ENCODE data around the gene WWP2.
"Not testable (repeated sequence)": the region's sequence is repeated elsewhere in the genome, so short reads cannot be mapped to it uniquely, and the experiment has no call there.

The WWP2 gene

DNA sequence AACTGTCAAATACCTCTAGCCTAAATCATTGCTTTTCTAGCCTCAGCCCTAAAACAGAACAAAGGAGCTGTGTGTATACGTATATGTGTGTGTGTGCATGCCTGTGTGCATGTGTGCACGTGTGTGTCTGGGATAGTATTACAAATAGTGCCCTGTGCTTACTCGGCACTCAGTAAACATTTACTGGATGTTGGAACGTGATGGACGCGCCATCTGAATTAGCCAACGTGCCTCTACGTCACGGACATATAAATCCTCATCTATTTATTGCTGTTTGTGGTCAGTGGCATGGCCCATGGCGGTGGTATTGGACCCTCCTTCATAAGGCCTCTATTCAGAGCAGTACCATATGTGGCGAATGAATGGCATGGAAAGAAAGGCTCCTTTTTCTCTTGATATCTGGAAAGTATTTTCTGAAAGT lies 37.5 kb downstream of the WWP2 start:
- Histone ChIP-seq H3K9ac (no peak overlapping the region), H3K4me2 (no peak overlapping the region), H3K36me3 (ENCODE audit: insufficient read depth) (no peaks in the 10 kb centered on the region; the same call in 1 of the 2 replicates), H3K79me2 (ENCODE audit: insufficient read depth, low read depth) (no peaks in the 10 kb centered on the region), H3K27me3 (ENCODE audit: insufficient read depth, low read depth) (no peaks in the 10 kb centered on the region), H2AFZ (ENCODE audit: low read depth) (no peak overlapping the region), H3K4me1 (ENCODE audit: low read depth, poor library complexity, severe bottlenecking) (no peaks in the 10 kb centered on the region), H3K4me3 (IDR thresholded peaks at IDR 0.05; ENCODE audit: insufficient read depth, low read depth, low read length) (no peak overlapping the region), H4K20me1 (ENCODE audit: insufficient read depth) (no peaks in the 10 kb centered on the region), H3K27ac (no peak overlapping the region)
- TF ChIP-seq, protein P1, sequence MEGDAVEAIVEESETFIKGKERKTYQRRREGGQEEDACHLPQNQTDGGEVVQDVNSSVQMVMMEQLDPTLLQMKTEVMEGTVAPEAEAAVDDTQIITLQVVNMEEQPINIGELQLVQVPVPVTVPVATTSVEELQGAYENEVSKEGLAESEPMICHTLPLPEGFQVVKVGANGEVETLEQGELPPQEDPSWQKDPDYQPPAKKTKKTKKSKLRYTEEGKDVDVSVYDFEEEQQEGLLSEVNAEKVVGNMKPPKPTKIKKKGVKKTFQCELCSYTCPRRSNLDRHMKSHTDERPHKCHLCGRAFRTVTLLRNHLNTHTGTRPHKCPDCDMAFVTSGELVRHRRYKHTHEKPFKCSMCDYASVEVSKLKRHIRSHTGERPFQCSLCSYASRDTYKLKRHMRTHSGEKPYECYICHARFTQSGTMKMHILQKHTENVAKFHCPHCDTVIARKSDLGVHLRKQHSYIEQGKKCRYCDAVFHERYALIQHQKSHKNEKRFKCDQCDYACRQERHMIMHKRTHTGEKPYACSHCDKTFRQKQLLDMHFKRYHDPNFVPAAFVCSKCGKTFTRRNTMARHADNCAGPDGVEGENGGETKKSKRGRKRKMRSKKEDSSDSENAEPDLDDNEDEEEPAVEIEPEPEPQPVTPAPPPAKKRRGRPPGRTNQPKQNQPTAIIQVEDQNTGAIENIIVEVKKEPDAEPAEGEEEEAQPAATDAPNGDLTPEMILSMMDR (conservative IDR thresholded peaks at IDR 0.05; ENCODE audit: low read depth, low read length) = no peak

- Histone ChIP-seq H3K4me1 (ENCODE audit: low read depth, poor library complexity, severe bottlenecking) (no peaks in the 10 kb centered on the region), H4K20me1 (ENCODE audit: insufficient read depth) (no peaks in the 10 kb centered on the region), H3K27me3 (ENCODE audit: insufficient read depth, low read depth) (no peaks in the 10 kb centered on the region), H3K9ac (no peak overlapping the region), H3K4me2 (no peak overlapping the region), H3K27ac (no peak overlapping the region), H3K79me2 (ENCODE audit: insufficient read depth, low read depth) (no peaks in the 10 kb centered on the region), H3K4me3 (IDR thresholded peaks at IDR 0.05; ENCODE audit: insufficient read depth, low read depth, low read length) (no peak overlapping the region), H2AFZ (ENCODE audit: low read depth) (no peak overlapping the region), H3K36me3 (ENCODE audit: insufficient read depth) (no peaks in the 10 kb centered on the region; the same call in 1 of the 2 replicates)
- TF ChIP-seq, protein P1 (conservative IDR thresholded peaks at IDR 0.05; ENCODE audit: low read depth, low read length) = no peak
Measured at GRCh38 chr16:69804297-69804696, 42.2 kb downstream of the WWP2 start.

DNA sequence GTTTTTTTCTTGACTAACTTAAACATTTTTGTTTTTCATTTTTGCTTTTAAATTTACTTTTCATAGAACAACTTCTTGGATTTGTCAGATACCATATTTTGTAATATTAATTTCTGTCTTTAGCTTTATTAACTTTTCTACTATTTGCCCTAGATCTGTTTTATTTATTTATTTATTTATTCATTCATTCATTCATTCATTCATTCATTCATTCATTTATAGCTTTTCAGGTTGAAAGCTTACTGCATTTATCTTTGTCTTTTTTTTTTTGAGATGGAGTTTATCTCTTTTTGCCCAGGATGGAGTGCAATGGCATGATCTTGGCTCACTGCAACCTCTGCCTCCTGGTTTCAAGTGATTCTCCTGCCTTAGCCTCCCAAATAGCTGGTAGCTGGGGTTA lies 44.6 kb downstream of the WWP2 start:
- not testable (repeated sequence) for H3K27me3 ChIP-seq (ENCODE audit: insufficient read depth, low read depth); H3K4me3 ChIP-seq (IDR thresholded peaks at IDR 0.05; ENCODE audit: insufficient read depth, low read depth, low read length); H3K4me2 ChIP-seq; H3K79me2 ChIP-seq (ENCODE audit: insufficient read depth, low read depth); H4K20me1 ChIP-seq (ENCODE audit: insufficient read depth); H3K4me1 ChIP-seq (ENCODE audit: low read depth, poor library complexity, severe bottlenecking); H3K9ac ChIP-seq; H3K27ac ChIP-seq; H2AFZ ChIP-seq (ENCODE audit: low read depth); H3K36me3 ChIP-seq (ENCODE audit: insufficient read depth)

DNA sequence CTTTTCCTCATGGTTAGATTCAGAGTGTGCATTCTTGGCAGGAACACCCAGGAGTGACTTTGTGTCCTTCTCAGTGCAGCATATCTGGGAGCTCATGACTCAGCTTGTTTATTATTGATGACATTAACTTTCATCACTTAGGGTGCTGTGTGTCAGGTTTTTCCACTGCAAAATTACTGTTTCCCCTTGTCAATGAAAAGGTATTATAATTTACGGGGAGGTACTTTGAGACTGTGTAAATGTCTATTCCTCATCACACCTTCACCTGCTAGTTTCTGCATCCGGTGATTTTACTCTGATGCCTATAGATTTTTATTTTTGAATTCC lies 50.5 kb downstream of the WWP2 start:
- TF ChIP-seq, protein P1 (conservative IDR thresholded peaks at IDR 0.05; ENCODE audit: low read depth, low read length) = no peak
- H3K4me1 ChIP-seq (ENCODE audit: low read depth, poor library complexity, severe bottlenecking) = peaks cover 5% of the 10 kb centered on the region
- H3K4me2 ChIP-seq = no peak overlapping the region
- H3K36me3 ChIP-seq (ENCODE audit: insufficient read depth) = no peaks in the 10 kb centered on the region
- no peaks in the 10 kb centered on the region for H4K20me1 ChIP-seq (ENCODE audit: insufficient read depth)
- H2AFZ ChIP-seq (ENCODE audit: low read depth) = no peak overlapping the region
- no peak overlapping the region for H3K9ac ChIP-seq
- H3K27ac ChIP-seq = no peak overlapping the region
- no peaks in the 10 kb centered on the region for H3K79me2 ChIP-seq (ENCODE audit: insufficient read depth, low read depth)
- H3K4me3 ChIP-seq (IDR thresholded peaks at IDR 0.05; ENCODE audit: insufficient read depth, low read depth, low read length) = no peak overlapping the region
- no peaks in the 10 kb centered on the region for H3K27me3 ChIP-seq (ENCODE audit: insufficient read depth, low read depth)

DNA sequence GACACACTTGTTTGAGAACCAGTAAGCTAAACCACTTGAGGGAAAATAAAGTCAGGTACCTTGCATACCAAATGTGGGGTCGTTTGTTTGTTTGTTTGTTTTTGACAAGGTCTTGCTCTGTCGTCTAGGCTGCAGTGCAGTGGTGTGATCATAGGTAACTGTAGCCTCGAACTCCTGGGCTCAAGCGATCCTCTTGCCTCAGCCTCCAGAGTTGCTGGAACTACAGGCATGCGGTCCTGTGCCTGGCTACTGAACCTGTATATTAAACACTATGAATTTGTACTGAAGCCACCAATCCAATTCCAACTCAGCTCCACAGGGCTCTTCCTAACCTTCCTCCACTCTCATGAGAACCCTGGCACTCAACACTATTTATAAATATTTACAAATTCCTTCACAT lies 51.9 kb downstream of the WWP2 start:
- no peak overlapping the region for H3K9ac ChIP-seq
- no peaks in the 10 kb centered on the region for H3K36me3 ChIP-seq (ENCODE audit: insufficient read depth)
- peaks cover 5% of the 10 kb centered on the region for H3K4me1 ChIP-seq (ENCODE audit: low read depth, poor library complexity, severe bottlenecking)
- H3K4me3 ChIP-seq (IDR thresholded peaks at IDR 0.05; ENCODE audit: insufficient read depth, low read depth, low read length) = no peak overlapping the region
- TF ChIP-seq, protein P1 (conservative IDR thresholded peaks at IDR 0.05; ENCODE audit: low read depth, low read length) = no peak
- no peaks in the 10 kb centered on the region for H3K27me3 ChIP-seq (ENCODE audit: insufficient read depth, low read depth)
- H3K27ac ChIP-seq = no peak overlapping the region
- no peaks in the 10 kb centered on the region for H3K79me2 ChIP-seq (ENCODE audit: insufficient read depth, low read depth)
- no peak overlapping the region for H3K4me2 ChIP-seq
- no peaks in the 10 kb centered on the region for H4K20me1 ChIP-seq (ENCODE audit: insufficient read depth)
- H2AFZ ChIP-seq (ENCODE audit: low read depth) = no peak overlapping the region
